ENCODE measurements around the gene FZD7.

The FZD7 gene

GRCh38 chr2:202056611-202057010 lies 23.0 kb downstream of the FZD7 start:
- no peak for DNase-seq (ENCODE audit: low spot score)
- in situ Hi-C loops (cut with MboI; ENCODE audit: low sequenced_read_pairs, unreplicated experiment) = no loop called here

GRCh38 chr2:202060218-202060617 lies 26.6 kb downstream of the FZD7 start:
- in situ Hi-C loops (cut with MboI; ENCODE audit: low sequenced_read_pairs, unreplicated experiment) = no loop called here
- DNase-seq (ENCODE audit: low spot score) = no peak

More at GRCh38 chr2:202056611-202057010, 23.0 kb downstream of the FZD7 start:
- TF ChIP-seq CTCF (IDR thresholded peaks at IDR 0.05; ENCODE audit: borderline replicate concordance, control extremely low read depth, extremely low read depth, insufficient read depth, missing control alignments) = no peak

GRCh38 chr2:202061695-202062094 lies 28.0 kb downstream of the FZD7 start:
- TF ChIP-seq CTCF (IDR thresholded peaks at IDR 0.05; ENCODE audit: borderline replicate concordance, control extremely low read depth, extremely low read depth, insufficient read depth, missing control alignments) = no peak
- in situ Hi-C loops (cut with MboI; ENCODE audit: low sequenced_read_pairs, unreplicated experiment) = no loop called here
- DNase-seq (ENCODE audit: low spot score) = no peak

More at GRCh38 chr2:202060218-202060617, 26.6 kb downstream of the FZD7 start:
- TF ChIP-seq CTCF (IDR thresholded peaks at IDR 0.05; ENCODE audit: borderline replicate concordance, control extremely low read depth, extremely low read depth, insufficient read depth, missing control alignments) = no peak

GRCh38 chr2:202064171-202064880 lies 30.7 kb downstream of the FZD7 start:
- no peak for DNase-seq (ENCODE audit: low spot score)
- in situ Hi-C loops (cut with MboI; ENCODE audit: low sequenced_read_pairs, unreplicated experiment) = no loop called here
- TF ChIP-seq CTCF (IDR thresholded peaks at IDR 0.05; ENCODE audit: borderline replicate concordance, control extremely low read depth, extremely low read depth, insufficient read depth, missing control alignments) = no peak

- in situ Hi-C loops (cut with MboI; ENCODE audit: low sequenced_read_pairs, unreplicated experiment) = no loop called here
- TF ChIP-seq CTCF (IDR thresholded peaks at IDR 0.05; ENCODE audit: borderline replicate concordance, control extremely low read depth, extremely low read depth, insufficient read depth, missing control alignments) = no peak
- no peak for DNase-seq (ENCODE audit: low spot score)
Observed at GRCh38 chr2:202064881-202065230, 31.2 kb downstream of the FZD7 start.

- no peak for DNase-seq (ENCODE audit: low spot score)
- in situ Hi-C loops (cut with MboI; ENCODE audit: low sequenced_read_pairs, unreplicated experiment) = no loop called here
- no peak for TF ChIP-seq CTCF (IDR thresholded peaks at IDR 0.05; ENCODE audit: borderline replicate concordance, control extremely low read depth, extremely low read depth, insufficient read depth, missing control alignments)
Observed at GRCh38 chr2:202065876-202066275, 32.2 kb downstream of the FZD7 start.

Measured in GM13976 (cell line).